HG02588 (cell line): Measurements from ENCODE around the gene FARS2.

ENCODE experiments used
- ATAC-seq: cut with Tn5 transposase; IDR thresholded peaks from one replicate; pipeline ENCODE4 v1.9.1; 2021; ENCODE audit warnings: mild to moderate bottlenecking, moderate library complexity; ENCODE audit not compliant: unreplicated experiment

The FARS2 gene

DNA sequence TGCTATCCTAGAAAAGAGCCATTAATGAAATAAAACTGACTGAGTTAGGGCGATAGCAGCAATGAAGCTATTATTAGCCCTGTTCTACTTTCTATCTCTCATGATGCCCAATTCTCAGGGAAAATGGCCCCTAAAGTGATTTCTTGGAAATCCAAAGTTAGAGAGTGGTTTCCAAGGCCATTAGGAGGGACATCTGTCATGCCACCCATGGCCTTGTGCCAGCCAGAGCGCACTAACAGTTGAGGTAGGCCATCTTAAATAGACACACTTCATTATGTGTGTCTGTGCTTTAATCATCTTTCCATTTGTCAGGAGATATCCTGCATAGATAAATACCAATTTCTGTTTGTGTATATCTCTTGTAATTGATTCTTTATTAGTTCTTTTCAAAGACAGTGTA, 483.8 kb downstream of the FARS2 start:
- ATAC-seq: no peak

DNA sequence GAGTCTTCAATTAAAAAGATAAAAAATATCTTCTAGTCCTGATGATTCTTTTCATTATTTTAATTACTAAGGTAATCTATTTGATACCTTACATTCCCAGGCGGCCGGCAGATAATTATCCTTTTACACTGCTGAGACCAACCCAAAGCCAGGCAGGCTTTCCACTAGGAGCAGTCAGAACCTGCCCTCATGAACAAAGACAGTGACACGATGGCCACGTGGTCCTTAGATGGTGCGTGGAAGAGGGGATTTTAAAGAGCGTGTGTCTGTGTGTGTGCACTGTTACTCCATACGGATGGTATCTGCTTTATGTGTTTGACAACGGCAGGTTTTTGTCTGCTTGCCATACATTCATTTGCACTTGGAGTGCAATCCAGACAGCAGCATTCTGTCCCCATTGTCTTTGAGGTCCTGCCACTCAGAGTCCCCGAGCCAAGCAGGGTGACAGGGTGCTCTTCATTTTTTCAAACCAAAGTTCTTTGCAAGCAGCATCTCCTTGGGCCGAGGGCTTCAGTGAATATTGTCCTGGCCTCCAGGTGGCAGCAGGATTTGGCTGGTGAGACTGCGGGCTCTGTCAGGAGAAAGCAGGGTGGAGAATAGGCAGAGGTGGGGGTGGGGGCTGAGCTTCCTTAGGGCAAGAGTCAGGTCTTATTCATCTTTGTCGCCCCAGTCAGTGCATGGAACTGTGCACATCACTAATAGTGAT, 484.9 kb downstream of the FARS2 start:
- ATAC-seq: no peak

DNA sequence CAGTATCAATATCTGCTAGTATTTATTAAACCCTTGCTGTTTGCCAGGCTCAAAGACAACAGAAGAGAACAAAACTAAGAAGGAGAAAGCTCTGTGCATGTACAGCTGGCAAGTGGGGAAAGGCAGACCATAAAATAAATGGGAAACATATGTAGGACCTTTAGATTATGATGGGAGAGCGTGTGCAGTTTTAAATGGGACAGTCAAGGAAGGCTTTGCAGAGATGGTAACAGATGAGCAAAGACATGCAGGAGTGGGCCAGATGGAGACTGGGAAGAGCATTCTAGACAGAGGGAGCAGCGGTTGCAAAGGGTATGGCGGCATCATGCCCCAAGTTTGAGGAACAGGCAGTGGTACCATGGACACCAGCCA, 485.4 kb downstream of the FARS2 start:
- ATAC-seq: no peak

- no peak for ATAC-seq
Observed at GRCh38 chr6:5747379-5747778, 486.1 kb downstream of the FARS2 start.

GRCh38 chr6:5749016-5749650, 487.8 kb downstream of the FARS2 start:
- ATAC-seq: no peak

GRCh38 chr6:5749651-5750215, 488.4 kb downstream of the FARS2 start:
- no peak for ATAC-seq

GRCh38 chr6:5751525-5752390, 490.4 kb downstream of the FARS2 start:
- ATAC-seq: no peak

GRCh38 chr6:5752391-5752680, 491.0 kb downstream of the FARS2 start:
- ATAC-seq: no peak

DNA sequence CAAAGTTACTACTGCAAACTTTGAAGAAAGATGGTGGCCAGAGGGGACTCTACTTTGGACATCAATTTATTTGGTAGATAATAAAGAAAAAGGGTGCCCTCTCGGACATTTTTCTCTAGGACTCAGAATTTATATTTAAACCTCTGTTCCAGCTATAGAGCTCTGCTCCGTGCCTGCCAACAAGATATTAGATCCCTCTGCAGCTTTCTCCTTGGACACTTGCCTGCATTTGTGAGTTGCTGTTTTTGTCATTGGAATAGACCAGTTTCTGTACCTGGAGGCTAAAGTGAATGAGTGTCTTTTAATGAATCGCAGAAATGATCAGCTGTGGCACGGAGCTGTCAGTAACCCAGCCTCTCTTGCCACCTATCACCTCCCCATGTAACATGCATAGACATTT, 491.9 kb downstream of the FARS2 start:
- ATAC-seq: no peak

DNA sequence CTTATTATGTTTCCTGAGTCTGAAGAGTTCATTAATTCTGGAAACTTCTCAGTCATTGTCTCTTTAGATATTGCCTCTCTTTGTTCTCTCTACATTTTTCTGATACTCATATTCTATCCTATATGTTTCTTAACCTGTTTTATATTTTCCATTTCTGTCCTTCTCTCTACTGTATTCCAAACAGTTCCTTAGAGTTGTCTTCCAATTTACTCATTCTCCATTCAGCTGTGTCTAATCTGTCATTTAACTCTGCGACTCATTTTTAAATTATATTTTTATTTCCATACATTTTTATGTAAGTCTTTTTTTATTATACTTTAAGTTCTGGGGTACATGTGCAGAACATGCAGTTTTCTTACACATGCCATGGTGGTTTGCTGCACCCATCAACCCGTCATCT, 493.6 kb downstream of the FARS2 start:
- ATAC-seq: no peak

DNA sequence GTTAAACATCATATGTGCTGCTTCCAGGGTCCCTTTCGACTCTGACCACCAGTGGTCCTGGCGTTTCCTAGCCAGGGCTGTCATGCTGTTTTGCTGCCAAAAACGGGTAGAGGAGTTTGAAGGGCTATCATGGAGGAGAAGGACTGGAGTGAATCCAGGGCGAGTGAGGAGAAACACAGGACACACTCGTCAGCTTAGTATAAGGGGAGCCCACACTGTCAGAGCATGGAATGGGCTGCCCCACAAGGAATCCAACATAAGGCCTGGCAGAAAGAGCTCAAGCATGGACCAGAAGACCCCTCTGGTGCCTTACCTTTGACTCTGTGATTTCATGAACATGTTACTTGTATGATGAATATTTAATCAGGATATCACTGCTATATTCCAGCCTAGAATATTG, 498.3 kb downstream of the FARS2 start:
- ATAC-seq: no peak

DNA sequence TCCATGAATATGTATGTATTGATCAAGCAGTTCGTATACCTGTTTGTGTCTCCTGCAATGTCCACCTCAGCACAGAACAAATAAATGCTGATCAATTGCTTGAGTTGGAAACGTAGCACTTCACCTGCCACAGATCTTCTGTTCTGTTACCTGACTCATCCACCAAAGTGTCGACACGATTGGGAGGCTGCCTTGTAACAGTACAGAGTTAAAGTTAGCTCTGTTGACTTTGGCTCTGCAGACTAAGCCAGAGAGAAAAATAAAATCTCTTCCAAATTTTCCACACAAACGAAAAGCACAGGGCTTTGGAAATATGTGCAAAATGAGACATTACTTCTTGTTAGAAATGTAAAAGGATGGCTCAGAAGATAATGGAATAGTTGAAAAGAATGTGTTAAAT, 500.1 kb downstream of the FARS2 start:
- ATAC-seq: no peak

GRCh38 chr6:5762561-5762968, 501.3 kb downstream of the FARS2 start:
- no peak for ATAC-seq

DNA sequence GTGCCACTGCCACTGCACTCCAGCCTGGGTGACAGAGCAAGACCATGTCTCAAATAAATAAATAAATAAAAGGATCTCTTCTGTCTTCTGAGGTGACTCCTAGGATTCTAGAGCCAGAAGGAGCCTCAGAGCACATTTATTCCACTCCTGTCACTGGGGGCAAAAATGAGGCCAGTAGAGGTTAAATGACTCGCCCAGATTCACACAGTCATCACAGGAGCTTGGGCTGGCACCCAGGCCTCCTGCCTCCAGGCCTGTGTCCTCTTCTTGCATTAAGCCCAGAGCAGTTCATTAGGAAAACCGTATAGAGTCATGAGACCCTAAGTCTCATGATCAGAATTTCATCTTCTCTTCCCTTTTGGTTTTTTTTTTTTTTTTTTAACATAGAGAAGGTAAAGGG, 502.1 kb downstream of the FARS2 start:
- ATAC-seq: no peak

DNA sequence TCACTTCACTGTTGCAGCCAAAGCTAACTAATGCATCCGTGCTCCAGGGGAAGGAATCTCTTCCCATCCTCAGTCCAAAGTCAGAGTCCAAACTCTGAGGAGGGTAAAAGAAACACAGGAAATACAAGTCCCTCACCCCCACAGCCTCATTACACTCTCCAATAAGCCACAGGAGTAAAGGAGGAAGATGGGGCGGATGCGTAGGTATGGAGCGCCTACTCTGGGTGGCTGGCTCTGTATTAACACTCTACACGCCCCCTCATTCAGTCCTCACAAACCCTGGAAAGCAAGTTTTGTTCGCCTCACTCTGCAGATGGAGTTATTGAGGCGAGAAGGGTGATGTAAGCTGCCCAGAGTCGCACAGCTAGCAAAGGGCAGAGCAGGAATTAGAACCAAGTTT, 502.6 kb downstream of the FARS2 start:
- ATAC-seq: no peak

DNA sequence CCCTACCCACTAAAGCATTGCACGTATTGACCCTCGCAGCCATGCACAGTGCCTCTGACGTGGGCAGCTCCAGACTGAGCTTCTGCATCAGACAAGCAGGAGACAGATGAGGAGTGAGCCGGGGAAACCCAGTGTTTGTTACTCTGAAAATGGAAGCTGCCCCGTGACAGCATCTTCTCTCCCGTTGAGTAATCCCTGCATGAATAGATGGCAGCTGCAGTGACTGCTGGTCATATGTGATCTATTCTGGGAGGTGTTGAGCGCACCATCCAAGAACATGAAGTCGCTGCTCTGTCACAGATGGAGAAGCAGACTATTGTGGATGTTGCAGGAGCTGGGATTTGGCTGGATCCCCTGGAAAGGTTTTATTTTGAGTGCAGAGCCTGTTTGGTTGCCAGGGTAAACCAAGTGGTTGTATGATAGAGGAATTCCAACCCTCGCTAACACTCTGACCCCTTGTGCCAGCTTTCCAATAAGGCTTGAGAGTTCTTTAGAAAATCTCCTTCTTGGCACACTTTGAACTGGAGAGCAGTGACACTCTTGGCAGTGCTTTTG, 503.2 kb downstream of the FARS2 start:
- no peak for ATAC-seq

- ATAC-seq: no peak
Observed at GRCh38 chr6:5765141-5765760, 503.9 kb downstream of the FARS2 start.

DNA sequence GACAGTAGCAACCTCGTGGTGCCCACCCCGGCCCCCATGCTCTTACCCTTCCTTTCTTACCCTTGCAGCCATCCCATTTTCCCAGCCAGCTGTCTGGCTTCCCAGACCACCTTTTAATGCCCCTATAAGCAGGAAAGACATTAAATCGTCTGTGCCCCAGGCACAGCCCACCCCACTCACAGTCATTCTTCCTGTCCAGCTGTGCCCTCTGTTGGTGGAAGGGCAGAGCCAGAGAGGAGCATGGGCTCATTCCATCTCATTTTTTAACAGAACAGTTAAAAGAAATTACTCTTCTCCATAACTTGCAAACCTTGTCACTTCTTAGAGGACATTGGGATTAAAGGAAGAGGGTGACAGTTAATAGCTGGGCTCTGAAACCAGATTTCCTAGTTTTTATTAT, 504.9 kb downstream of the FARS2 start:
- no peak for ATAC-seq

GRCh38 chr6:5767471-5767870, 506.2 kb downstream of the FARS2 start:
- no peak for ATAC-seq

DNA sequence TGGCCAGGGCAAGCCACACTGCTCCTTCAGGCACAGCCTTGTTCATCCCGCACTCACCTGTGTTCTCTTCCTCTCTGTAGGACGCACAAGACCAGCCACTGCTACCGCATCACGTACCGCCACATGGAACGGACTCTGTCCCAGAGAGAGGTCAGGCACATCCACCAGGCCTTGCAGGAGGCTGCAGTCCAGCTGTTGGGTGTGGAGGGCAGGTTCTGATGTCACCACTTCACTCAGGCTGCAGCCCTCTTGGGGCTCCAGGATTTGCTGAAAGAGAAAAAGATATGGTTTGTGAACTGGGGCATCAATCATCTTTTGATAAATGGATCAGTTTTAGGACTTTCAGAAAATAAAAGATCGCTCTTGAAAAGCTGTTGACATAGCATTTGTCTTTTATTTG, 509.9 kb downstream of the FARS2 start:
- ATAC-seq: no peak

DNA sequence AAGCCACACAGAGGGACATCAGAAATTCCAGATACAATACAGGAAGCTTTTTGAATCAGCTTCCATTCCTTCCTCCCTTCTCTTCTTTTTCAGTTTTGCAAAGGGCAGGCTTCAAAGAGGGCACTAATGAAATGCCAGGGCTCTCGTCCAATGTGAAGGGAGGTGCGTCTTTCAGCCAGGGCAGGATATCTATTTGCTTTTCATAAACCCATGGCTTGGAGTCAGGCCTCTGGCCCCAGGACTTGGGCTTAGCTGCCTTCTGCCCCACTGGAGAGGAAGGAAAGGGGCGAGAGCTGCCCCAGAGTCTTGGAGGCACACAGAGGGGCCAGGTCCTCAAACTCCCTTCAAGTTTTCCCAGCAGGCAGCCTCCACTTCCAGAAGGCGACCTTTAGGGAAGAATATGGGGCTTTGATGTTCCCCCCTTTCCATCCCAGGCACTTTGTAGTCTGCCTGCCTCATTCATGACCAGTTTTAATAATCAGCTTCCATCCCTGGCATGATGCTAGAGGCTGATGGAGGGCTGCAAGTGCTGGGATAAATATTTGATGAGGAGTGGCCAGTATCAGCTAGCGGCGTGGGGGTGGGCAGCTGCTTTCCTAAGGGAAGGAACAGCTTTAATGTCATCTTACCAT, 510.6 kb downstream of the FARS2 start:
- no peak for ATAC-seq
